Left forelimb (tissue), 1 donor: Measurements from ENCODE around the gene HOXA10.
A peak's percentile ranks its signal among the peaks of the same experiment; 100 is the strongest.

Experiments used
- DNase-seq: peaks from one replicate; pipeline ENCODE4 v3.0.0-alpha.2; 2018; ENCODE audit warnings: low spot score

The HOXA10 gene

DNA sequence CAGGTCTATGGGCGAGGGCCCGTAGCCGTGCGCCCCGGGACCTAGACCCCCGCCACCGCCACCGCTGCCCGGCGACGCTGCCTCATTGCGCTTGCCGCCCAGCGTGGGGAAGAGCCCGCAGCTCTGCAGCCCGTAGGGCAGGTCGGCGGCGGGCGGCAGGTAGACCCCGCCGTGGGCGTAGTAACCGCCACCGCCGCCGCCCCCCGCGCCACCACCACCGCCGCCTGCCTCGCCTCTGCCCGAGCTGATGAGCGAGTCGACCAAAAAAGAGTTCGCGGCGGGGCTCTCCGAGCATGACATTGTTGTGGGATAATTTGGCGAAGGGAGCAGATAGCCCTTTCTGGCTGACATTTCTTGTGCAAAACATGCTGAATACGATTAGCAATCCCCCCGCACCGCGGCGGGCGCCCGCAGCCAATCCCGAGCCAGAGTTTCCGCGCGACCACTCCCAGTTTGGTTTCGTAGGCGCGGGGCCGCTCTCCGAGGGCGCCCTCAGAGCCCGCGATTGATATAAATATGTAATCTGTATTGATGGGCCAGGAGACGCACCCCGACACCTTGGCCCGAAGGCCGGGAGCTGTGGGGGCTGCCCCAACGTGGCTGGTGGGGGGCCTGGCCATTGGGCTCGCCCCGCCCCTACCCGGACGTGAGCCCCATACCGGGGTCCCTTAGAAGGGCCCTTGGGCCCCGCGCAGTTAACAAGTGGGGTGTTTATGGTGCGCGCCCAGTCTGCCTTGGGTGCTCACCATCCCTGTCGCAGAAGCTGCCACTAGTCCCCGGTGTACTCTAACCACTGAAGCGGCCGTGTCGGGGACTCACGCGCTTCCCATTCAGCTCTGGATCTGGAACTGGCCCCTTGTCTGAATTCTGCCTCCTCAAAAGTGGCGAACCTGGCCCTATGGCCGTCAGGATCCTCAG, at the start of gene HOXA10:
HOXA10 (minus strand) TSS at position 365 of the 918 bp plus-strand sequence; CDS start at position 351, 14 bp downstream.
- peak; percentile 89 for DNase-seq

DNA sequence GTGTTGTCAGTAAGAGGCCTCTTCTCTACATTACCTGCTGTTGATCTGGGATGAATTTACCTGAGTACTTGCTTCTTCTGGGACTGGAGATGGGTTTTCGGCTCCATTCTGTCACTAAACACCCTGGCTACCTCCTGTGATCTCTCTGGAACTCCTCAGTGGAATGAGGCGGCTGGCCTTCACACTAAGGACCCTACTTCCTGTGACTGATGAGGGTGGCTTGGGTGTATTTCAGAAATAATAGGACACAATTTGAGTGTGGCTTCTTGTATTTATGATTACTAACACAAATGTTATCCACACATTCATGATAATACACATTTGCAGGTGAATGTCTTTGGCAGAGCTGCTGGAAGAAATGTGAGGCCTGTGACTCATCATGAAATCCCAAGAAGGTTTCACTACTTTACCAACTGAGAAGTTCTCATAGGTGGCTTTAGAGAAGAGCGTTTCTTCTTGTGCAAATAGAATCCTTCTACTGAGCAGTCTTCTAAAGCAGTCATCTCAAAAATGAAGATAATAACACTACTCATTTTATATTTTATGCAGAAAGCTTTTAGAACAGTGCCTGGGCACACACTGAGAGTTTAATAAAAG, 47.2 kb upstream of the HOXA10 start:
- no peak for DNase-seq

DNA sequence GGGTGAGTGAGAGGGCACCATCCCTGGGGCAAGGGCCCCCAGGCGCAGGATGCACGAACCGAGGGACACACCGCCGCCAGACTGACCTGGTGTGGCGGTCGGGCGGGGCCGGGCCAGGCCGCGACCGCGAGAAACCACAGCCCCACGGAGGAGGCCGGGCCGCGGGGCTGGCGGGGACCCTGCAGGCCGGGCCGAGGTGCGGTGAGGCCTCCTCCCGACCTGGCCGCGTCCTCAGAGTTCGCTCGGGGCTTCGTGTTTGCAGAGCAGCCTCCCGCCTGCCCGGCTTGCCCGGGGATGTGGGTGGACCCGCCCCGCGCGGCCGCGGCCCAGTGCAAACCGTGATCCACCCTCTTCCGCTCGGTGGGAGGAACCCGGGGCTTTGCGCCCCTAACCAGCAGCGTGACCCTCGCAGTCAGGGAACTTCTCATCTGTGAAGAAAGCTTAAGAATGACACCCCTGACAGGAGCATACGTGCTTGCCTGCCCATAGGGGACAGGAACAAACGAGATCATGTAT, 46.4 kb upstream of the HOXA10 start:
- no peak for DNase-seq

DNA sequence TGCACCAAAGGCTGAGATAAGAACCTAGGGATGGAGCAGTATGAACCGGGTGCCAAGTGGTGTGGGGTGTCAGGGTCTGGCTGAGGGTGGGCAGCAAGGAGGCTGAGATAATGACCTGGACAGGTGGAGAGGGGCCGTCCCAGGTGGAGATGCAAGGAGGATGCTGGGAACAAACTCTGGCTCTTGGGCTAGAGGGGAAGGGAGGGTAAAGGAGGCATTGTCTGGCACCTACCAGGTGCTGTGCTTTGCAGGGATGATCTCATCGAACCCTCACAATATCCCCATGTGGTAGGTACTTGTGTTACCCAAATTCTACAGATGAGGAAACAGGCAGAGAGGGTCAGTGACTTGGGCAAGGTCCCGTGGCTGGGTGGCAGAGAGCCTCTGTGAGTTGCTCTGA, 45.7 kb upstream of the HOXA10 start:
- DNase-seq, result no peak

DNA sequence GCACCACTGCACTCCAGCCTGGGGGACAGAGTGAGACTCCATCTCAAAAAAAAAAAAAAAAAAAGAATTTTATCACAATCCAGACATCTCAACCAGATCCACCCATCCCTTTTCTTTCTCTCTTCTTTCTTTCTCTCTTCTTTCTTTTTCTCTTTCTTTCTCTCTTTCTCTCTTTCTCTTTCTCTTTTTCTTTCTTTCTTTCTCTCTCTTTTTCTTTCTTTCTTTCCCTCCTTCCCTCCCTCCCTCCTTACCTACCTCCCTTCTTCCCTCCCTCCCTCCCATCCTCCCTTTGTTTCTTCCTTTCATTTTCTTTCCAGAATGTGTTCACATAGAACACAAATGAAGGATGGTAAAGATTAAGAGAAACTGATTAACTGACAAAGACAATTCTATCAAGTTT, 43.8 kb upstream of the HOXA10 start:
- no peak for DNase-seq

DNA sequence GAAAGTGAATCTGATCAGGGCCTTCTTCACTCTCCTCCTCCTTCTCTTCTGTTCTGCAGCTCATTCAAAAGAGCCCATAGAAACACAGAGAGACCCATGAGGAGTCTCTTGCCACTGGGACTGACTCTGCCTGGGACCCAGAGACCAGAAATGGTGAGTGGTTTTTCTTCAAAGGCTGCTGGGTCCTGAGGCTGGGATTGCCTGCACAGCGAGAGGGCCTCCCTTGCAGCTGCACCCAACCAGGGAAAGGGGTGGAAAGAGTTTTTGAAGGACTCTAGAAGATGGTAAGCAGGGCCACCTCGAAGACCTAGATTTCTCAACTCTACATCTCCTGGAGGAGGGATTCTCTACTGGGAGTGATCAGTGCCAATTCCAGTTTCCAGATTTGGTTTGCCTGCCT, 41.2 kb upstream of the HOXA10 start:
- DNase-seq, result no peak

DNA sequence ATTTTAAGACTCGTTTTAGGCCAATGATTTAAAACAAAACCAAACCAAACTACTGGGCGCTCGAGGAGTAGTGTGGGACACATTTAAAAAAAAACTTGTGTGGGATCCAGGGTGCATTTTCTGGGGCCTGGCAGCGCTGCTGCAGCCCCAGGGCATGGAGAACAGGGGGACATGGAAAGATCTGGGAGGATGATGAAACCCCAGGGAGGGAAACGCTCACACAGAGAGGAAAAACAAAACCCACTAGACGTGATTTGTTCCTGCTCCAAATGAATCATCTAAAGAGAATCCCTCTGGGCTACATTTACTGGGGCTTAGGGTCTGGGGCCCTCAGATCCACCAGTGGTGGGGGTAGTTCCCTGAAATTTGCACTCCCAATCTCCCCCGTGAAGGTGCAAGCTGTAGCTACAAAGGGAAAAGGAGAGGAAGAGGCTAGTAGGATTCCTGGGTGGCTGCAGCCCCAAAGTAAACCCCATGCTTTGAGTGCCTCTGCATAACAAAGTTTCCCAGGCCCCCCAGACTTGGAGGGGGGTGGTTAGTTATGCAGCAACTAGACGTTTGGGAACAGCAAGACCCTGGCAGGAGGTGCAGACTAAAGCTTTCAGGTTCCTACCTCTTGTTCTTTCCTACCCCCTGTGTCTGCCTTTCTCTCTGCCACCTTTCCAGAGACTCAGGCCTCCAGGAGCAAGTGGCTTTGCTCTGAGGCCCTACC, 40.3 kb upstream of the HOXA10 start:
- DNase-seq, result no peak

DNA sequence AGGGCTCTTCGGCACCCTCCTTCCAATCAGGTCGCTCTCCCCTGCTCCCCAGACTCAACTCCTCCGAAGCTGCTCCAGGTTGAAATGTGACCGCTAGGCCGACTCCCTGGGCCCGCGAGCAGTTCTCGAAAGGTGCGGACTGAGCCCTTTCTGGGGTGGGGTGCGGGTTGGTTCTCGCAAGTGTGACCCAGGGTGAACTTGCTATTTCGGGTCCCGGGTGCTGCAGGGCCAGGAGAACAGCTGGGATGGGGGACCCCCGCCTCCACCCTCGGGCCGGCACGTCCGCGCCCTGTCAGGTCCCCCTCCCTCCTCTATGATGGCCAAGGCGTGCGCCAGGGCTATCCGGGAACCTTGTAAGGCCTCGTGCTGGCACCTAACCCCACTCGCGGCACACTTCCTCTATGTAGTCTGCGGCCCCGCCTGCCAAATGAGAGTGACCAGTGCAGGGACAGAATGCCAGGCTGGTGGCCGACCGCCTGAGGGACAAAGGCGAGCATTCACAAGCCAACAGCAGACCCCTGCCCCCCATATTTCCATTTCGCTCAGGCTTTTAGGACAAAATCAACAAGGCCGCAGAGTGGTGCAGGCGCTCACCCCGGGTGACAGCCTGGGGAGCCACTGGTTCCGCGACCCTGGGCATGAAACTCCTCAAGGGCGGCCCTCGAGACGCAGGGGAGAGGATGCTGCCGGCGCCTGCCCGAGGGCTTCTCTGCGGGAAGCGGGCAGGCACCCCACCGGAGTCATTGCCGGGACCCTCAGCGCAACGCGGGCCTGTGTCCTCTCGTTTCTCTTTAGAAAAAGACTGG, 39.5 kb upstream of the HOXA10 start:
- DNase-seq, result no peak

DNA sequence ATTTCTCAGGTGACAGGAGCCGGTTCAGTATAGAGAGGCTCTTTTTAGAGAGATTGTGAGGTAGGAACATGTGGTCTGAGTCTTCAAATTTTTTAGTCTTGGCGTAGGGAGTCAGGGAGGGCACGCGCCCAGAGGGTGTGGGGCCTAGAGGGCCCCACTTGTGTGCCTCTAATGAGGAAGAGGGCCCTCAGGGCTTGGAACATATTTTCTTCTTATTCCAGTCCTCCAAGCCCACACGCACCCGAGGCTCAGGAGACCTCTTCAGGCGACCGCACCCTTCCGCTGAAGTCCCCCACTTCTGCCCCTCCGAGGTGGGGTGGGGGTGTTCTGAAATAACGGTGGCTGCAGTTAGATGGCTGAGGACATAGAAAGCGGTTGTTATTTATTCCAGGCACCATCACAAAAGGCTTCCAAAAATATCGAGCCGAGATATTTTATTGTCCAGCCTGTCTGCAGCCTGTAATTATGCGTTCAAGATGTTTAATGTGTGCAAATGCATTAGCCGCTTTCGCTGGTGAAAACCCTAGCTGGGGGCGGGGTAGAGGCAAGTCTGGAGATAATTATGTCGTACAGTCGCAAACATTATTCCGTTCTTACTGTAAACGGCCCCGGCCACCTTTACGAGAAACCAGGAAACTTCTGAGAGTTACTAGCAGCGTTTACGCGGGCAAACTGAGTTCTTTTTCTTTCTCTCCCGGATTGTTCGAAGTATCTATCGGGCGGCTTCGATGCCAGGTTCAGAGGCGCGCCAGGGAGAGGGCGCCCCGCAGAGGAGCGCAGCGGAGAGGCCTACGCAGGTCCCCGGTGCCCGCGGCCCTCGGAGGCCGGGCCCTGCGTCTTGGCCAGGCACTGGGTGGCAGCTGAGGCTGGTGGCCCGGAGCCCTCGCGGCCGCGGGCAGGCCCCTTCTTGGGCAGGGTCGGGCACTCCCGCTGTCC, 38.6 kb upstream of the HOXA10 start:
- DNase-seq, result no peak

DNA sequence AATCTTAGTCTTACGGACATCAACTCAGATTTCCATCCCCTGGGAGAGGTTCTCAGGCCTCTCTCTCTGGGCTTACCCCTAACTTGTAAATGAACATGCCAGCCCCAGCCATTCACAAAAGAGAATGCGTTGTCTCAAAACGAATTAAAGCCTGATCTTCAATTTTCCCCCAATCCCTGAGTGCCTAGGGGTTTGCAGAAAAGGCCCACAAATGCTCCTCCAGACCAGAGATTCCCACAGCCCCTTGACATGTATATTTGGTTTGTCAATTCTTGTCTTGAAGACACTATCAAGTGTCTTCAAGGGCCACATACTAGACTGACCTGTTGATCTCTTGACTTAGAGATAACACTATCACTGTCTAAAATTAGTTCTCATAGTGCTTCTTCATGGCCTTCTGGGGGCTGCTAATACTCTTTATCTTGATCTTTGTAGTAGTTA, 37.7 kb upstream of the HOXA10 start:
- no peak for DNase-seq

DNA sequence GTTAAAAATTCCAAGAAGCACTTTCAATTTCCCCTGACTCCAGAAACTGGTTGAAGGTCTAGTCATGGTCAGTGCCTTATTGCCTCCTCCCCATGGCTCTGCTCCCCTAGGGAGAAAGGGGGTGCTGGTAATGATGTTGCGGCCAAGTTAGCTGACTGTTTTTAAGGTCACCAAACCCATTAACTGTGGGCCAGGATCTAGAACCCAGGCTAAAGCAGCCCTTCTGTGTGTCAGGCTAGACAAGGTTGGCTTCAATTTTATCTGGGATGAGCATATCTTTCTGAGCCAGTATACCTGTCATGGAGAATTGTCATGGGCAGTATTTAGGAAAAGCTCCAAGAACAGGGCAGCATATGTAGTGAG, 36.9 kb upstream of the HOXA10 start:
- DNase-seq, result no peak

DNA sequence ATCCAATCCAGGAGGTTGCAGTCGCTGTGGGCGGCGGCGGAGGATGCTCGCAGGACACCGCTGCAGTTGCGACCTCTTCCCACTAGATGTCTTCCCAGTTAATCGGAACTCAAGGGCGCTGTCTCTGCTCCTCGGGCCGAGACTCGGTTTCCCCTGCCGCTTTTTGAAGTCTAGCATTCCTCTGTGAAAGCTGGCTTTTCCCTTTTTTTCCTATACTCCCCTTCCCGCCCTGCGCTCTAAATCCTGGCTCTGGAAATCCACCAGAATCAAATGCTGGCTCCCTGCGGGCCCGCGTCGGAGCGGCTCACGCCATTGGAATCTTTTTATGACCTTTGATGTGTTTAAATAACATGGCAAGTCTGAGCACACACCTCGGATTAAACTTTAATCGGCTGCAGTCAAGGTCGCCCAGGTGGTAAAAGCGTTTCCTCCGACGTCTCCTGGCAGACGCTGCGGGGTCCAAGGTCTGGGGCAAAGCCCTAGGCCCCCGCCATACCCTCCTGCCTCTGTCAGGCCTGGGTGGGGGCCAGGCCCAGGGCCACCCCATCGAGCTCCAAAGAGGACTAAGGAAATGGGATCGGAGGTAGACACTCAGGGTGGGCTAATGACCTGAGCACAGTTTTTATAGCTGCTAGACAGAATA, 36.4 kb upstream of the HOXA10 start:
- DNase-seq, result peak; percentile 83

DNA sequence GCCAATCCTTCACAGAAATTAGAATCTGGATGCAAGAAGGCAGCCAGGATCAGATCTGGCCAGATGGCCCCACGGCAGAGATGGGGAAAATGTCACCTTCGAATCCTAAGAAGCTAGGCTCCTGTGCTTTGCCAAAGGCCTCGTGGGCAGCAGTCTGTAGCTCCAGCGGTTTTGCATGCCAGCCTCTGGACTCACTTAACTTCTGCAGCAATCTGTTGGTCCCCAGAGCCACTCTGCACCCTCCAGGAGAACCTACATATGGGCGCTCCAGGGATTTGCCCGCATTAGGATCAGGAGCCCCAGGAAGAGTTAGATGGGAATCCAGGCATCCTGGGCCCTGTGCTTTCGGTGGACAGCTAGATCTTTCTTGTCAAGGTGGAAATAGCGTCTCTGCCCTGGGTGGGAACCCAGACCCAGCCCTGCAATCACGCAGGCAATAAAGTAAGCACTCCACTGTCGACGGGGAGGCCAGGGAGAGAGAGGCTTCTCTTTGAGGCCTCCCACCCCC, 35.9 kb upstream of the HOXA10 start:
- no peak for DNase-seq

DNA sequence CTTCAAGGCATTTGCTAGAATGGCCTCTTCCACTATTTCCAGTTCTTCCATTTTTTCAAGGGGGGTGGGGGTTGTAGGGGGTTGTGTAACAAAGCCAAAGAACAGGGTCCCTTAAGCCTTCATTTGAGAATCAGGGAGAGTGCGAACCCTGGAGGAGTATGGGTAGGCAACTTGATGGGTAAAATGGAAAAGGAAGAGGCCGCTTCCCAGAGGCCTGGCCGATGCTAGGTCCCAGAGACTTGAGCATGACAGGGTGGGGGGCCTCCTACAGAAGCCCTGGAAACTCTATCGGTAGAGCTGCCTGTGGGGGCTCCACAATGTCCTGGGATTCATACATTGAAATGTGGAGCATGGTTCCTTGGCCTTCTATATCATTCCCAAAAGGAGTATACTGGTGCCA, 34.9 kb upstream of the HOXA10 start:
- no peak for DNase-seq

DNA sequence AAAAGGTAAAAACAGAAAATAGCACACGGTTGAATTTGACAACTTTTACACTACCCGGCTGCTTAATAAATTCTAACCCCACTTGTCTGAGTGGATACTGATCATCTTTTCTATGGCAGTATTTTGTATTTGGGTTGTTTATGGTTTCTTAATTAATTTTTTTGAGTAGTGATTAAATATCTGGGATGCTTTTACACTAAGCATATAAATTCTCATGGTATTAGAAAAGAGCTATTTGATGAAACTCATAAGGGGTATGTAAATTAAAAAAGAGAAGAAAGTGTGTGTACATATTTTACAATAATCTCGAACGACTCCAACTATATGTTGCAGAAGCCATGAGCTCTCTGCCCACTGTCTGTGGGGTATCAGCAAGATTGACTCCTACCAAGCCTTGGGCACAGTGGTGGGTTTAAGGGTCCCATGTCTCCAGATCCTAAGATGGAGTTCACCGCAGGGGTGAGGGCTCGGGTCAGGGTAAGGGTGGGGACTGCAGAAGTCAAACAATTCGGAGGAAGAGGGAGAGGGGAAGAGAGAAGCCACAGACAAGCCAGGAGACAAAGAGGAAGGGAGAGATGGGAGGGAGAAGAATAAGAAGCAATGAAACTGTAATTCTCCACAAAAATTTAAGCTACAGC, 33.3 kb upstream of the HOXA10 start:
- DNase-seq, result no peak

DNA sequence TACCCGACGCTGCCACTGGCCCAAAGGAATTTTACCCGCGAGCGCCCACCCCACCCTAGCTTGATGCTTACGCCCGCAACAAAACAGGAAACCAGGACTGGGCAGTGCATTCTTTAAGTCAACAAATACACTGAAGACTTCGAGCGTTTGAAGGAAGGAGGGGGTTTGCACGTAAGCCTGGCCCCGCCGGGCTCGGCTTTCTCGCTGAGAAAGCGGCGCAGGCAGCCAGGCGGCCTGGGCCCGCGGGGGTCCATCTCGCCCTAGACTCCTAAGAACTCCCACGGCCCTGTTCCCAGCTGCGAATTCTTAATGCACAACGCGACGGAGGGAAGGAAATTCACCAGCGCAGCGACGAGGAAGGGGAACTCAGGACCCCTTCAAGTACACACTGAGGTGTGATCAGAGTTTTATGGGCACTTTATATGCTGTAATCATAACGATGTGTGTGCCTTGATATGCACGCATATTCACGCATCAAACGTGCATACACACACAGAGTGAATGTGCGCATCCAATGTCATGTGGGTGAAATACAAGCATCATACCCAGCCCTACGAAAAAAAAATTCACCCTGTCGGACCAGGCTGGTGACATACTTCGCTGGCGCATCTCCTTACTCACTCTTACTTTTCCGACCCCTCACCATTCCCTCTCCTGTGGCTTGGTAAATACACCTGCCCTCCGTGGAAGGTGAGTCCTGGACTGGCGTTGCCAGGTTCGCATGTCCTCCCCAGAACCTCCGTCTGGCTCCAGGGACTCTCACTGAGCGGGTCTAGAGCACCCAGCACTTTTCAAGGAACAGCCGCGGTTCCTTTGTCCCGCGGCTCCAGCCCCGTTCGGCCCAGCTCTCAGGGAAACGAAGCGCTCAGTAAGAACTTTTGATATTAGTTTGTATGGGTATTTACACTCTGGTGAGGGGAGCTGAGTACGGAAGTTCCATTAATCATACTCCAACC, 31.5 kb upstream of the HOXA10 start:
- DNase-seq, result no peak

DNA sequence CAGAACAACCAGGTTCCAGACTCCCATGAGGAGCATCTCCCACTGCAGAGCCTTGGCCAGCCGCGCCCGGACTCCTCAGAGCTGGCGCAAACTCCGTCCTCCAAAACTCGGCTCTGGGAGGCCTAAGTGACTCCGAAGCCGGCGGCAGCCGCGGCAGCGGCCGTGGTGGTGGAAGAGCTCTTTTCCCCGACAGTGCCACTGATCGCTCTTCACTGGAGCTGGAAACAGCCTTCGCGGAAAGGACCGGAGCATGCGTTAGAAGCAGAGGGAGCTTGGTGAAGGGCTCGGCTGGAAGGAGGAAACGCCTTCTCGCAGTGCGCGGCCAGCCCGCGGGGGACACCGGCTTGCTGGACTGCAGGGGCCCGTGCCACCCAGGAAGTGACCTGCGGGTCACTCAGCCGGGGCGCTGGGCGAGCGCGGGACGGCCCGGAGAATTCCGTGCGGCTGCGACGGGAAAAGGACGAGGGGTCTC, 30.8 kb upstream of the HOXA10 start:
- no peak for DNase-seq

DNA sequence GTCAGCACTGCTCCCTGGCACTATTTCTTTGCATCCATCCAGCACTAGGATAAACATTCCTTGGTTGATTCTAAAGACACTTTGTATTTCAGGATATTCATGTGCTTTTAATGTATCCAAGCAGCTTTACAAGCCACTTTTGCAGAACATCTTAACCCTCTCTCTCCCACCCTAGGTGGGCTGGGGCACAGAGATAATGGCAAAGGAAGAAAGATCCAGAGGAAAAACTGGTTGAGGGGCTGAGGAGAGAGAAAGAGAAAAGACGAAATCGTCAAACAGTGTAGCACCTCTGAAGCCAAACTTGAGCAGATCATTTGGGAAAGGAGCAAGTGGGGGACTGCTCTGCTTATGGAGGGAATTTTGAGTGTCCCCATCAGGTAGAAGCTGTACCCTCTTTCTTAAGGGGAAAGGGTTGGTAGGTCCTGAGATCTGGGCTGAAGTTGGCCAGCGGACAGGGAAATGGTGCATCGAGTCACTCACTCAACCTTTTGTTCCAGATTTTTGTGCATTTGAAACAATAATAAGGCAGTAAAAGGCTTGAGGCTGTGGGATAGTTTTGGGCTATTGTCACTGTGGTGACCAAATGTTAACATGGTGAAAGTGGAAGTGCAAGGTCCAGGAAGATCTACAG, 30.0 kb upstream of the HOXA10 start:
- DNase-seq, result no peak
